ENCODE measurements around the gene NUMA1.

NUMA1 gene

GRCh38 chr11:72080326-72081183 is at the start of gene NUMA1, which contains the start of gene LRRC51:
TSS of gene NUMA1 (minus strand) at chr11:72080542. CDS start at chr11:72035943, 44,599 bp downstream.
TSS of gene LRRC51 (plus strand) at chr11:72080850. CDS start at chr11:72089084, 8,234 bp downstream.
- TF ChIP-seq, protein P1, sequence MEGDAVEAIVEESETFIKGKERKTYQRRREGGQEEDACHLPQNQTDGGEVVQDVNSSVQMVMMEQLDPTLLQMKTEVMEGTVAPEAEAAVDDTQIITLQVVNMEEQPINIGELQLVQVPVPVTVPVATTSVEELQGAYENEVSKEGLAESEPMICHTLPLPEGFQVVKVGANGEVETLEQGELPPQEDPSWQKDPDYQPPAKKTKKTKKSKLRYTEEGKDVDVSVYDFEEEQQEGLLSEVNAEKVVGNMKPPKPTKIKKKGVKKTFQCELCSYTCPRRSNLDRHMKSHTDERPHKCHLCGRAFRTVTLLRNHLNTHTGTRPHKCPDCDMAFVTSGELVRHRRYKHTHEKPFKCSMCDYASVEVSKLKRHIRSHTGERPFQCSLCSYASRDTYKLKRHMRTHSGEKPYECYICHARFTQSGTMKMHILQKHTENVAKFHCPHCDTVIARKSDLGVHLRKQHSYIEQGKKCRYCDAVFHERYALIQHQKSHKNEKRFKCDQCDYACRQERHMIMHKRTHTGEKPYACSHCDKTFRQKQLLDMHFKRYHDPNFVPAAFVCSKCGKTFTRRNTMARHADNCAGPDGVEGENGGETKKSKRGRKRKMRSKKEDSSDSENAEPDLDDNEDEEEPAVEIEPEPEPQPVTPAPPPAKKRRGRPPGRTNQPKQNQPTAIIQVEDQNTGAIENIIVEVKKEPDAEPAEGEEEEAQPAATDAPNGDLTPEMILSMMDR (IDR thresholded peaks at IDR 0.05; ENCODE audit: insufficient read depth, low read depth, low read length, missing control alignments) = no peak
- DNase-seq (ENCODE audit: low read depth) = peak; percentile 100
- peak within 1 kb of the TSS; percentile 82 for H3K4me3 ChIP-seq (ENCODE audit: low read length)

DNA sequence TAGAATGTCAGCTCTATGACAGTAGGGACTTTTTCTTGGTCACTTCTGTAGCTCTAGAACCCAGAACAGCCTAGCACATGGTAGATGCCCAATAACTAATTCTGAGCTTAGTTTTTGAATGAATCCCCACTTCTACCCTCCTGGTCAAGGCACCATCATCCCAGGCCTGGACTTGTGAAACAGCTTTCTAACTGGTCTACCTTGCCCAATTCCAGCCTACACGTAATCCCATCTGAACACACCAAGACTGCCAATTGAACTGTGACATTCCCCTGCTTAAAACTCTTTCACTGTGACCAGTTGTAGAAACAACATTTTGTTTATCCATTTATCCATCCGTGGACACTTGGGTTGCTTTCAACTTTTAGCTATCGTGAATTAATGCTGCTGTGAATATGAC is 49.0 kb upstream of the NUMA1 start:
- TF ChIP-seq, protein P1 (IDR thresholded peaks at IDR 0.05; ENCODE audit: insufficient read depth, low read depth, low read length, missing control alignments) = no peak
- DNase-seq (ENCODE audit: low read depth) = no peak
- no peak overlapping the region for H3K4me3 ChIP-seq (ENCODE audit: low read length)

DNA sequence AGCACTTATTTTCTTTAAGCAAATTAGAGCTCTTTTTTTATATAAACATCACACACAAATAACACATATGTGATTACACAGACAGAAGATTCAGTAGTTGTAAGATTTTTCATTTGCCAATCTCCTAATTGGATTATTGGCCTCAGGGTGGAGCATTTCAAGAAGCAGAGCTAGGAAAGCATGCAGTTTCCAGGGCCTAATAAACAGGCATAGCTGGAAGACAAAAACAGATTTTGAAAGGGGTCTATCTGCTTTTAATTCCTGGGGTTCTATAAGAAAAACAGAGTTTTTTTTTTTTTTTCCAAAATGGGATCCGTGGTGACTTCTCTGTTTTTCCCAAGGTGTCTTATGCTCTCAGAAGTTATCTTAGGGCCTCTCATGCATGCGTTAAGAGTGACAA is 47.6 kb upstream of the NUMA1 start:
- TF ChIP-seq, protein P1 (IDR thresholded peaks at IDR 0.05; ENCODE audit: insufficient read depth, low read depth, low read length, missing control alignments) = no peak
- no peak overlapping the region for H3K4me3 ChIP-seq (ENCODE audit: low read length)
- DNase-seq (ENCODE audit: low read depth) = no peak

DNA sequence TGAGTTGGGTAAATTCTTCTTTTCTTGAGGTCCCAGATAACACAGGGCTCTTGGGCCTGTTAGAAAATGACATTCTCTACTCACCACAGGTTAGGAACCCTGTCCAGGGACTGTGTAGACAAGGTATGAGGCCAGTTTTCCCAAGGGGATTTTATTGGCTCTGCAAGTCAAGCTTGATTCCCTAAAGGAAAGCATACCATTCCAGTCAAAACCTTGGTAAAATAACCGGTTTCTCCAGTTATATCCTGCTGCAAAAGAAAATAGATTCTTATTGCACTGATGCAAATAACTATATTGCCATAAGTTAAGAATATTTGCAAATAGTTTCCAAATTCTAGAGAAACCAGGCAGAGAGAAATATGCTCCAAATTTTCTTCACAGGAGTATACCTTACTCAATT is 45.6 kb upstream of the NUMA1 start:
- no peak overlapping the region for H3K4me3 ChIP-seq (ENCODE audit: low read length)
- TF ChIP-seq, protein P1 (IDR thresholded peaks at IDR 0.05; ENCODE audit: insufficient read depth, low read depth, low read length, missing control alignments) = no peak
- no peak for DNase-seq (ENCODE audit: low read depth)

DNA sequence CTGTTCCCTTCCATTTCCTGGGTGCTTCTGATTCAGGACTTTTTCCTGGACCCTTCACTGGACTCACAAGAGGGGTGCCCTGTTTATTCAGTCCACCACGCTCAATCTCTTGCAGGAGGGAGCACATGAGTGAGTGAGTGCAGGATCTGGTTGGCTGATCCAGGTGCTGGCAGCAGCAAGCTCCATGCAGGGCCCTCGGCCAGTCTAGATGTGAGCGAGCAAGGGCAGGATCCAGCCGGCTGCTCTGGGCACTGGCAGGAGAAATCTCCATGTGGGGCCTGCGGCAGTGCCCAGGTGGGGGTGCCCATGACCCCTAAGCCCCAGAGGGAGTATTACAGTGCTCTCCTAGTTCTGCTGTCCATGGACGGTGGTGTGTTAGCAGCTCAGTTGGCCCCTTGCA is 43.7 kb upstream of the NUMA1 start:
- H3K4me3 ChIP-seq (ENCODE audit: low read length) = no peak overlapping the region
- TF ChIP-seq, protein P1 (IDR thresholded peaks at IDR 0.05; ENCODE audit: insufficient read depth, low read depth, low read length, missing control alignments) = no peak

DNA sequence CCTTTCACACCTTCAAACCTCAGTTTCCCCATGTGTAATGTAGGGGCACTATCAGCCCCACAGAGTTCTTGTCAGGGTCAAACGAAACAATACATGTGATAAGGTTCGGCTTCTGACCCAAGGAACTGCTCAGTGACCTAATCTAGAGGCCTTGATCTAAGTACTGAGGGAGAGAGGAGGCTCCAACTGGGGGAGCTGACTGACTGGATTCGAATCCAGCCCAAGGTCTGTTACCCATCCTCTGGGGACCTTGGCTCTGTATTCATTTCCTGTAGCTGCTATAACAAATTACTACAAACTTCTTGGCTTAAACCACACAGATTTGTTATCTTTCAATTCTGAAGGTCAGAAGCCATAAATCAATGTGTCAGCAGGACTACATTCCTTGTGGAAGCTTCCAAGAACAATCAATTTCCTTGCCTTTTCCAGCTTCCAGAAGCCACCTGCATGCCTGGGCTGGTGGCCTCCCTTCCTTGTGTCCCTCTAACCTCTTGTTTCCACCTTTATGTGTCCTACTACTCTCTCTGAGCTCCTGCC is 42.8 kb upstream of the NUMA1 start:
- TF ChIP-seq, protein P1 (IDR thresholded peaks at IDR 0.05; ENCODE audit: insufficient read depth, low read depth, low read length, missing control alignments) = no peak
- H3K4me3 ChIP-seq (ENCODE audit: low read length) = no peak overlapping the region
- DNase-seq (ENCODE audit: low read depth) = no peak

More for the DNA sequence above, 43.7 kb upstream of the NUMA1 start:
- no peak for DNase-seq (ENCODE audit: low read depth)

All from epithelial cell of esophagus (primary cell).